ENCODE measurements around the gene NT5E.
A peak's percentile ranks its signal among the peaks of the same experiment; 100 is the strongest.

GRCh38 chr6:85403331-85404015 is 46.4 kb upstream of the NT5E start:
- TF ChIP-seq, protein P1, sequence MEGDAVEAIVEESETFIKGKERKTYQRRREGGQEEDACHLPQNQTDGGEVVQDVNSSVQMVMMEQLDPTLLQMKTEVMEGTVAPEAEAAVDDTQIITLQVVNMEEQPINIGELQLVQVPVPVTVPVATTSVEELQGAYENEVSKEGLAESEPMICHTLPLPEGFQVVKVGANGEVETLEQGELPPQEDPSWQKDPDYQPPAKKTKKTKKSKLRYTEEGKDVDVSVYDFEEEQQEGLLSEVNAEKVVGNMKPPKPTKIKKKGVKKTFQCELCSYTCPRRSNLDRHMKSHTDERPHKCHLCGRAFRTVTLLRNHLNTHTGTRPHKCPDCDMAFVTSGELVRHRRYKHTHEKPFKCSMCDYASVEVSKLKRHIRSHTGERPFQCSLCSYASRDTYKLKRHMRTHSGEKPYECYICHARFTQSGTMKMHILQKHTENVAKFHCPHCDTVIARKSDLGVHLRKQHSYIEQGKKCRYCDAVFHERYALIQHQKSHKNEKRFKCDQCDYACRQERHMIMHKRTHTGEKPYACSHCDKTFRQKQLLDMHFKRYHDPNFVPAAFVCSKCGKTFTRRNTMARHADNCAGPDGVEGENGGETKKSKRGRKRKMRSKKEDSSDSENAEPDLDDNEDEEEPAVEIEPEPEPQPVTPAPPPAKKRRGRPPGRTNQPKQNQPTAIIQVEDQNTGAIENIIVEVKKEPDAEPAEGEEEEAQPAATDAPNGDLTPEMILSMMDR (IDR thresholded peaks at IDR 0.05; ENCODE audit: extremely low read depth in 1 of 2, insufficient read depth in 1 of 2, low read depth in 1 of 2, low read length in 2 of 2): no peak
- peak; percentile 59 for TF ChIP-seq POLR2AphosphoS5 (IDR thresholded peaks at IDR 0.05; ENCODE audit: insufficient read depth, low read depth, low read length)
- no peak for TF ChIP-seq EZH2 (IDR thresholded peaks at IDR 0.05; ENCODE audit: borderline replicate concordance, low read depth, low read length, severe bottlenecking)
- TF ChIP-seq FOS (IDR thresholded peaks at IDR 0.05; ENCODE audit: borderline replicate concordance, insufficient read depth, low read length): peak; percentile 84
- TF ChIP-seq, protein P2, sequence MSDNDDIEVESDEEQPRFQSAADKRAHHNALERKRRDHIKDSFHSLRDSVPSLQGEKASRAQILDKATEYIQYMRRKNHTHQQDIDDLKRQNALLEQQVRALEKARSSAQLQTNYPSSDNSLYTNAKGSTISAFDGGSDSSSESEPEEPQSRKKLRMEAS (IDR thresholded peaks at IDR 0.05; ENCODE audit: insufficient read depth, insufficient read length): no peak
- TF ChIP-seq POLR2A (IDR thresholded peaks at IDR 0.05; ENCODE audit: low read depth, low read length): peak; percentile 56
- TF ChIP-seq JUN (IDR thresholded peaks at IDR 0.05; ENCODE audit: borderline replicate concordance, insufficient read depth, insufficient read length, low read depth): peak; percentile 96
